Left lung (tissue), 10 donors: ENCODE data around the gene RPL38. TPM values are rescaled to one million over a fixed set of nuclear protein-coding genes. Genes with fewer than 3 reads are reported as not detected.
"Not testable (repeated sequence)": the region's sequence is repeated elsewhere in the genome, so short reads cannot be mapped to it uniquely, and the experiment has no call there.

ENCODE experiments used
- ATAC-seq: fragments of 200-7000 bp; cut with Tn5 transposase; one replicate; pipeline ENCODE4 v1.9.1; 2020; ENCODE audit warnings: moderate library complexity
- DNase-seq, 4 donors: peaks; one replicate each; pipeline ENCODE4 v3.0.0-alpha.2; 2013 to 2020
- H3K27ac ChIP-seq, 2 donors: fragments of 200-600 bp; sonication (generic) in 1 of 2; one replicate each; pipeline versions ENCODE4 v1.5.0 to v1.8.0; 2020 to 2021
- H3K27me3 ChIP-seq, 2 donors: fragments of 200-600 bp; sonication (generic) in 1 of 2; one replicate each; pipeline versions ENCODE4 v1.5.0 to v1.8.0; 2020 to 2021
- H3K36me3 ChIP-seq, 2 donors: fragments of 200-600 bp; sonication (generic) in 1 of 2; one replicate each; pipeline versions ENCODE4 v1.5.0 to v1.8.0; 2020 to 2021
- H3K4me1 ChIP-seq, 2 donors: fragments of 200-600 bp; one replicate each; pipeline ENCODE4 v1.8.0; 2021
- H3K4me3 ChIP-seq, 2 donors: fragments of 200-600 bp; sonication (generic) in 1 of 2; one replicate each; pipeline versions ENCODE4 v1.5.0 to v1.8.0; 2020 to 2021; ENCODE audit warnings: mild to moderate bottlenecking in 1 of 2
- H3K9me3 ChIP-seq, 2 donors: fragments of 200-600 bp; sonication (generic) in 1 of 2; one replicate each; pipeline versions ENCODE4 v1.5.0 to v1.8.0; 2020 to 2021
- intact Hi-C, 2 donors: fragments of 100-400 bp; cut with DNase I; formaldehyde crosslinking; loops; one replicate each; pipeline versions ENCODE4 v1.11.2 to v1.14.2; 2022
- polyA plus RNA-seq, 6 donors: library from polyadenylated mRNA; unstranded; fragments of 120-200 nt; gene quantifications; one replicate each; pipeline ENCODE4 v1.2.1, GENCODE V29; 2013; ENCODE audit not compliant: insufficient read length in 6 of 6
- total RNA-seq, 2 donors: library from RNA; stranded (reverse); fragmentation: NEBNext Ultra II Directional; extraction: Animal tissue kit (Norgen Biotek cat#: 25700); gene quantifications; one replicate each; pipeline ENCODE4 v1.2.1, GENCODE V29; 2021
- TF ChIP-seq, protein P1 (sequence below), 2 donors: fragments of 200-600 bp; sonication (generic) in 1 of 2; IDR thresholded peaks; one replicate each; pipeline versions ENCODE4 v1.5.0 to v1.8.0; 2021; ENCODE audit warnings: antibody characterized with exemption in 2 of 2
- donor health status: DM: no; HTN: yes; CAD: no.
- donor health status: DM: no; HTN: no; CAD: no.

The RPL38 gene
- total and polyA plus RNA-seq, 8 donors, result 624 to 1,464 (median 1,331) TPM

DNA sequence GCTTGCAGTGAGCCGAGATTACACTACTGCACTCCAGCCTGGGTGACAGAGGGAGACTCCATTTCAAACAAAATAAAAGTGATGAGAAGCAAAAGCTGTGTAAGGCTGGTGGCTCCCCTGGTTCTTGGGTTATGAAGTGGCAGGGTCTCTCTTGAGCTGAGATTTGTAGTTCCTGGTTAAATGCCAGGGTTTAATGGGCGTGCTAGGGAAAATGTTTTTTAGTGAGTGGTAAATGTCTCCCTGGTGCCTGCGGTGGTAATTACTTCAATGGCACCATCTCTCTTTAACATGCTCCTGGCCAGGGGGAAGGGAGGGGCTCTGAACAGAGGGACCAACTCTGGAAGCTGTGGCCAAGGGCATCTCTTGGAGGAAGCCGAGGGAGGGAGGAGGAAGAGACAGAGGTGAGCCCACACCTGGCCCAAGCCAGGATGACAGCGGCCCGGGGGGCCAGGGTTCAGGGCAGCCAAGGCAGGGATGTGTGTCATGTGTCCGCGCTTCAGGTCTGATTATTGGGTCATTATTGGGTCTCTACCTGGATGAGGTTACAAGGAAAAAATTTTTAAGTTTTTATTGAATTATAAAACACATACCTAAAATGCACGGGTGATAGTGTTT is 17.8 kb upstream of the RPL38 start:
- Histone ChIP-seq H3K36me3 (no peaks in the 10 kb centered on the region), H3K4me3 (no peak overlapping the region), H3K27me3 (peaks cover 0 to 11% of the 10 kb centered on the region in 2 donors), H3K27ac (no peak overlapping the region), H3K9me3 (no peaks in the 10 kb centered on the region), H3K4me1 (no peaks in the 10 kb centered on the region)
- no peak for DNase-seq
- ATAC-seq, result no peak
- intact Hi-C loops, result no loop called here
- TF ChIP-seq, protein P1, sequence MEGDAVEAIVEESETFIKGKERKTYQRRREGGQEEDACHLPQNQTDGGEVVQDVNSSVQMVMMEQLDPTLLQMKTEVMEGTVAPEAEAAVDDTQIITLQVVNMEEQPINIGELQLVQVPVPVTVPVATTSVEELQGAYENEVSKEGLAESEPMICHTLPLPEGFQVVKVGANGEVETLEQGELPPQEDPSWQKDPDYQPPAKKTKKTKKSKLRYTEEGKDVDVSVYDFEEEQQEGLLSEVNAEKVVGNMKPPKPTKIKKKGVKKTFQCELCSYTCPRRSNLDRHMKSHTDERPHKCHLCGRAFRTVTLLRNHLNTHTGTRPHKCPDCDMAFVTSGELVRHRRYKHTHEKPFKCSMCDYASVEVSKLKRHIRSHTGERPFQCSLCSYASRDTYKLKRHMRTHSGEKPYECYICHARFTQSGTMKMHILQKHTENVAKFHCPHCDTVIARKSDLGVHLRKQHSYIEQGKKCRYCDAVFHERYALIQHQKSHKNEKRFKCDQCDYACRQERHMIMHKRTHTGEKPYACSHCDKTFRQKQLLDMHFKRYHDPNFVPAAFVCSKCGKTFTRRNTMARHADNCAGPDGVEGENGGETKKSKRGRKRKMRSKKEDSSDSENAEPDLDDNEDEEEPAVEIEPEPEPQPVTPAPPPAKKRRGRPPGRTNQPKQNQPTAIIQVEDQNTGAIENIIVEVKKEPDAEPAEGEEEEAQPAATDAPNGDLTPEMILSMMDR (IDR thresholded peaks at IDR 0.05), result no peak

- H3K4me3 ChIP-seq, result no peak overlapping the region
- peaks cover 0 to 6% of the 10 kb centered on the region in 2 donors for H3K27me3 ChIP-seq
- ATAC-seq, result no peak
- TF ChIP-seq, protein P1 (IDR thresholded peaks at IDR 0.05), result no peak
- H3K36me3 ChIP-seq, result no peaks in the 10 kb centered on the region
- H3K4me1 ChIP-seq, result no peaks in the 10 kb centered on the region
- intact Hi-C loops, result no loop called here
- no peaks in the 10 kb centered on the region for H3K9me3 ChIP-seq
- H3K27ac ChIP-seq, result no peak overlapping the region
- DNase-seq, result no peak
Measured at GRCh38 chr17:74186498-74186897, 17.0 kb upstream of the RPL38 start.

GRCh38 chr17:74187761-74188160 is 15.7 kb upstream of the RPL38 start:
- H3K36me3 ChIP-seq, result no peaks in the 10 kb centered on the region
- no peak for ATAC-seq
- no peaks in the 10 kb centered on the region for H3K9me3 ChIP-seq
- TF ChIP-seq, protein P1 (IDR thresholded peaks at IDR 0.05), result no peak
- no peaks in the 10 kb centered on the region for H3K4me1 ChIP-seq
- H3K27ac ChIP-seq, result no peak overlapping the region
- no peak overlapping the region for H3K4me3 ChIP-seq
- intact Hi-C loops, result no loop called here
- H3K27me3 ChIP-seq, result peaks cover 0 to 4% of the 10 kb centered on the region in 2 donors
- no peak for DNase-seq

GRCh38 chr17:74188687-74189086 is 14.8 kb upstream of the RPL38 start:
- H3K9me3 ChIP-seq, ATAC-seq: not testable (repeated sequence)
- peaks cover 0 to 10% of the 10 kb centered on the region in 2 donors for H3K27me3 ChIP-seq

GRCh38 chr17:74190154-74190553 is 13.3 kb upstream of the RPL38 start:
- no peak overlapping the region for H3K27ac ChIP-seq
- TF ChIP-seq, protein P1 (IDR thresholded peaks at IDR 0.05), result no peak
- peak; percentile 74 for ATAC-seq
- no peak overlapping the region for H3K4me3 ChIP-seq
- no peak for DNase-seq
- intact Hi-C loops, result no loop called here
- H3K9me3 ChIP-seq, result no peaks in the 10 kb centered on the region
- H3K4me1 ChIP-seq, result no peaks in the 10 kb centered on the region
- H3K36me3 ChIP-seq, result no peaks in the 10 kb centered on the region
- H3K27me3 ChIP-seq, result peaks cover 0 to 23% of the 10 kb centered on the region in 2 donors

More at GRCh38 chr17:74188687-74189086, 14.8 kb upstream of the RPL38 start:
- DNase-seq, H3K4me1 ChIP-seq, intact Hi-C loops, H3K27ac ChIP-seq, H3K36me3 ChIP-seq, H3K4me3 ChIP-seq: not testable (repeated sequence)
